Measurements from ENCODE around the gene OR10A3. TPM values are rescaled to one million over a fixed set of nuclear protein-coding genes. Genes with fewer than 3 reads are reported as not detected.
A peak's percentile ranks its signal among the peaks of the same experiment; 100 is the strongest.

Gene OR10A3
- total RNA-seq, 6 donors from 2014 or later: not detected

DNA sequence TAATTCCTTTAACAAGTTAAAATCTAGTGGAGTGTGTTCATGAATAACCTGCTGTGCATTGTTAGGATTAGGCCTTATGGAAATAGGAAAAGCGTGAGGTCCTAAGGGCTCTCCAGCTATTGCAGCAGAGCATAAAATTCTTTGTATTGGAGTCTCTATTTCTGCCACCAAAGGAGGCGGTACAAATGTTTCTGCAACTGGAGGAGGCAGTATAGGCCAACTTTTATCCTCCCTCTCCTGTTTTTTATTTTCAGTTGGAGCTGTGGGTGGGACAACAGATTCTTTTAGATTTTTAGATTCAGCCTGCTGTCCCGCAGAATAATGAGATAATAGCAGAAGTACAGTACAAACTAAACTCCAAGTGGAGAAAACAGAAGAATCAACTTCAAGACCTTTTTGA, 36.6 kb downstream of the OR10A3 start:
- WGBS, 2 donors: 46 to 51% methylated on average over 3 of the region's 3 CpGs
- no peak for ATAC-seq (ENCODE audit: low FRiP score in 2 of 2)
- Histone ChIP-seq H3K36me3 (no peaks in the 10 kb centered on the region), H3K4me3 (peak overlapping the region in 3 of 4 donors; percentile 17 to 33 (median 30)), H3K4me1 (no peaks in the 10 kb centered on the region), H3K27ac (peak overlapping the region; percentile 47 to 71 (median 58)), H3K9me3 (no peaks in the 10 kb centered on the region), H3K27me3 (no peaks in the 10 kb centered on the region)
- DNase-seq: no peak
- TF ChIP-seq POLR2AphosphoS5 (IDR thresholded peaks at IDR 0.05) (no peak), POLR2A (IDR thresholded peaks at IDR 0.05) (no peak), EP300 (IDR thresholded peaks at IDR 0.05) (no peak), CTCF (IDR thresholded peaks at IDR 0.05) (no peak)

GRCh38 chr11:7903940-7904339, 37.6 kb downstream of the OR10A3 start:
- no peaks in the 10 kb centered on the region for H3K36me3 ChIP-seq
- WGBS, 2 donors: 24 to 32% methylated on average over 2 of the region's 2 CpGs
- DNase-seq: no peak
- H3K27me3 ChIP-seq: no peaks in the 10 kb centered on the region
- peak overlapping the region in 2 of 4 donors; percentile 4 to 33 for H3K4me3 ChIP-seq
- no peaks in the 10 kb centered on the region for H3K9me3 ChIP-seq
- TF ChIP-seq POLR2A (IDR thresholded peaks at IDR 0.05): no peak
- TF ChIP-seq CTCF (IDR thresholded peaks at IDR 0.05): no peak
- TF ChIP-seq EP300 (IDR thresholded peaks at IDR 0.05): no peak
- TF ChIP-seq POLR2AphosphoS5 (IDR thresholded peaks at IDR 0.05): no peak
- no peaks in the 10 kb centered on the region for H3K4me1 ChIP-seq
- ATAC-seq (ENCODE audit: low FRiP score in 2 of 2): no peak
- no peak overlapping the region for H3K27ac ChIP-seq

DNA sequence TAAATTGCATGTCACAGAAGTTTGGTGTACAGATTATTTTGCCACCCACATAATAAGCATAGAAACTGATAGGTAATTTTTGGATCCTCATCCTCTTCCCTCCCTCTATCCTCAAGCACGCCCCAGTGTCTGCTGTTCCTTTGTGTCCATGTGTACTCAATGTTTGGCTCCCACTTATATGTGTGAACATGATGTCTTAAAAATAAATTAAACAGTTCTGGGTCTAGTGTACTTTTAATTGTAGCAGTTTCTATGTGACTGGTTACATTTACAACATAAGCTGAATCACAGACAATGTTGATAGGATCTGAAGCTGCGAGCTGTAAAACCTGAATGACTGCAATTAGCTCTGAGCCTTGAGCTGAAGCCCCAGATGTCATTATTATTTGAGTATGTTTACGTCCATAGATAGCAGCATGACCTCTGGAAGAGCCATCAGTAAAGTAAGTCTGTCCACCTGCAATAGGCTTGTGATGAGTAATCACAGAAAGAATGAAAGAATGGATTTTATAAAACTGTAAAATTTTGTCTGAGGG, 40.1 kb downstream of the OR10A3 start:
- ATAC-seq (ENCODE audit: low FRiP score in 2 of 2): no peak
- Histone ChIP-seq H3K27me3 (no peaks in the 10 kb centered on the region), H3K9me3 (no peaks in the 10 kb centered on the region), H3K4me3 (no peak overlapping the region), H3K36me3 (no peaks in the 10 kb centered on the region), H3K4me1 (no peaks in the 10 kb centered on the region), H3K27ac (no peak overlapping the region)
- TF ChIP-seq POLR2A (IDR thresholded peaks at IDR 0.05) (no peak), POLR2AphosphoS5 (IDR thresholded peaks at IDR 0.05) (no peak), EP300 (IDR thresholded peaks at IDR 0.05) (no peak), CTCF (IDR thresholded peaks at IDR 0.05) (no peak)
- DNase-seq: no peak
- 57 to 59% methylated on average over 3 of the region's 3 CpGs for WGBS, 2 donors

DNA sequence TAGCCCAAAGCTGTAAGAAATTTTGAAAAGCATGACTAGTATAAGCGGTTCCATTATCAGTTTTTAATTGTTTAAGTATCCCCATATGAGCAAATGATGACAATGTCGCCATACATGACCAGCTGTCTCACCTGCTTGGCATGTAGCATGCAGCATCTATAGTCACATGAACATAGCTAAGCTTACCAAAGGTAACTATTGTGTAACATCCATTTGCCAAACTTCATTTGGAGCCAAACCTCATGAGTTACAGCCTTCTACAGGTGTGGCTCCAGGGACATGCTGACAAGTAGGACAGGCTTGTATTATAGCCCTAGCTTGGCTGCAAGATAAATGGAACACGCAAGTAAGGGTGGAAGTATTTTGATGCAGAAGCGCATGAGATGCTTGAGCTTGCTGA, 40.8 kb downstream of the OR10A3 start:
- Histone ChIP-seq H3K36me3 (no peaks in the 10 kb centered on the region), H3K4me1 (no peaks in the 10 kb centered on the region), H3K27me3 (no peaks in the 10 kb centered on the region), H3K27ac (no peak overlapping the region), H3K9me3 (no peaks in the 10 kb centered on the region), H3K4me3 (no peak overlapping the region)
- WGBS, 2 donors: 92 to 94% methylated on average over 4 of the region's 4 CpGs
- ATAC-seq (ENCODE audit: low FRiP score in 2 of 2): no peak
- TF ChIP-seq EP300 (IDR thresholded peaks at IDR 0.05): no peak
- DNase-seq: no peak

- DNase-seq: no peak
- 50 to 56% methylated on average over 4 of the region's 4 CpGs for WGBS, 2 donors
- no peak for TF ChIP-seq POLR2AphosphoS5 (IDR thresholded peaks at IDR 0.05)
- no peak for TF ChIP-seq POLR2A (IDR thresholded peaks at IDR 0.05)
- no peak for TF ChIP-seq EP300 (IDR thresholded peaks at IDR 0.05)
- no peak for TF ChIP-seq CTCF (IDR thresholded peaks at IDR 0.05)
- Histone ChIP-seq H3K27ac (no peak overlapping the region), H3K4me3 (no peak overlapping the region), H3K27me3 (no peaks in the 10 kb centered on the region), H3K4me1 (no peaks in the 10 kb centered on the region), H3K36me3 (no peaks in the 10 kb centered on the region), H3K9me3 (no peaks in the 10 kb centered on the region)
- no peak for ATAC-seq (ENCODE audit: low FRiP score in 2 of 2)
Observed at GRCh38 chr11:7899418-7899817, 42.1 kb downstream of the OR10A3 start.

All from upper lobe of left lung (tissue), 6 donors.